HCT116 (cell line): ENCODE results near the gene HSPB8. TPM values are rescaled to one million over a fixed set of nuclear protein-coding genes. Genes with fewer than 3 reads are reported as not detected.

Experiments used
- ATAC-seq: fragments of 200-7000 bp; cut with Tn5 transposase; 2 replicates; pipeline ENCODE4 v1.9.1; 2020; ENCODE audit warnings: mild to moderate bottlenecking, moderate library complexity
- BruUV-seq: library from RNA; stranded (reverse); fragments of 400-500 nt; replicated peaks from 2 replicates; lab custom pipeline; 2021; lab: Mats Ljungman, UMichigan
- CTCF ChIA-PET: fragments of 300-600 bp; sonication (Branson Sonifier 250); formaldehyde crosslinking; loops from one replicate; lab custom pipeline; 2021; ENCODE audit warnings: antibody characterized with exemption; lab: Charles Lee
- POLR2A ChIA-PET: fragments of 300-600, 350-600 bp; sonication (Branson Sonifier 250); formaldehyde crosslinking; loops from one replicate; lab custom pipeline; 2021; ENCODE audit warnings: antibody characterized with exemption; lab: Charles Lee
- RAD21 ChIA-PET, 2 experiments: fragments of 300-600 bp; sonication (Branson Sonifier 250); formaldehyde crosslinking; loops; one replicate each; lab custom pipeline; 2023; ENCODE audit warnings: low total read pairs in 2 of 2; ENCODE audit not compliant: uncharacterized antibody in 2 of 2, unreplicated experiment in 2 of 2, low non-redundant PET in 1 of 2; lab: Charles Lee
- DNase-seq: peaks from one replicate; pipeline ENCODE4 v3.0.0-alpha.2; 2010; ENCODE audit warnings: low read depth, low spot score
- H2AFZ ChIP-seq: fragments of 200-600 bp; shearing (Covaris generic), sonication (generic); 2 replicates; pipeline ENCODE4 v1.6.1; 2017; ENCODE audit warnings: low read depth, mixed run types, mixed read lengths, antibody characterized with exemption, low read length; ENCODE audit not compliant: poor library complexity, severe bottlenecking
- H3K27ac ChIP-seq: 2 replicates; pipeline ENCODE4 v1.5.1; 2012; ENCODE audit warnings: low read depth, low read length
- H3K27me3 ChIP-seq: fragments of 200-600 bp; sonication (generic); 2 replicates; pipeline ENCODE4 v1.6.1; 2016; ENCODE audit warnings: mixed run types, low read length, mixed read lengths; ENCODE audit not compliant: insufficient read depth
- H3K36me3 ChIP-seq, 2 experiments: fragments of 200-500 bp in 1 of 2; fragments of 200-600 bp in 1 of 2; sonication (Bioruptor generic) in 1 of 2; sonication (generic) in 1 of 2; 2 replicates each; pipeline versions ENCODE4 v1.5.1 to v1.6.1; 2014 to 2016; ENCODE audit warnings: low read length in 2 of 2, inconsistent platforms in 1 of 2, mixed read lengths in 1 of 2, mixed run types in 1 of 2; ENCODE audit not compliant: insufficient read depth in 2 of 2, control insufficient read depth in 1 of 2
- H3K4me1 ChIP-seq, 2 experiments: fragments of 200-600 bp in 1 of 2; sonication (generic) in 1 of 2; 2 replicates each; pipeline versions ENCODE4 v1.5.1 to v1.6.1; 2012 to 2017; ENCODE audit warnings: low read length in 2 of 2, inconsistent platforms in 1 of 2, mild to moderate bottlenecking in 1 of 2, mixed read lengths in 1 of 2, mixed run types in 1 of 2, moderate library complexity in 1 of 2; ENCODE audit not compliant: insufficient read depth in 2 of 2, control insufficient read depth in 1 of 2
- H3K4me2 ChIP-seq: fragments of 200-600 bp; sonication (generic); 2 replicates; pipeline ENCODE4 v1.6.1; 2017; ENCODE audit warnings: mixed run types, low read length, mixed read lengths
- H3K4me3 ChIP-seq, 2 experiments: fragments of 200-600 bp in 1 of 2; sonication (generic) in 1 of 2; replicated peaks in 1 of 2; 2 replicates each; pipeline ENCODE4 v1.5.1; 2011 to 2016; ENCODE audit warnings: low read length in 2 of 2, control low read depth in 1 of 2, low read depth in 1 of 2, mild to moderate bottlenecking in 1 of 2, mixed read lengths in 1 of 2, mixed run types in 1 of 2
- H3K79me2 ChIP-seq: fragments of 200-600 bp; sonication (generic); 2 replicates; pipeline ENCODE4 v1.6.1; 2017; ENCODE audit warnings: mild to moderate bottlenecking, mixed run types, low read length, moderate library complexity, mixed read lengths; ENCODE audit not compliant: insufficient read depth
- H3K9ac ChIP-seq: fragments of 200-600 bp; sonication (generic); 2 replicates; pipeline ENCODE4 v1.6.1; 2016; ENCODE audit warnings: low read length, mixed read lengths
- H3K9me2 ChIP-seq: fragments of 200-600 bp; sonication (generic), shearing (Covaris generic); 2 replicates; pipeline ENCODE4 v1.6.1; 2017; ENCODE audit warnings: mixed run types, mild to moderate bottlenecking, moderate library complexity; ENCODE audit not compliant: insufficient read depth
- H3K9me3 ChIP-seq, 2 experiments: fragments of 200-500 bp in 1 of 2; fragments of 200-600 bp in 1 of 2; sonication (Bioruptor generic) in 1 of 2; sonication (generic) in 1 of 2; 2 replicates each; pipeline ENCODE4 v1.6.1; 2014 to 2017; ENCODE audit warnings: low read length in 2 of 2, mixed read lengths in 2 of 2, inconsistent platforms in 1 of 2, low read depth in 1 of 2, mild to moderate bottlenecking in 1 of 2, mixed run types in 1 of 2, moderate library complexity in 1 of 2; ENCODE audit not compliant: control insufficient read depth in 1 of 2, insufficient read depth in 1 of 2
- H4K20me1 ChIP-seq: fragments of 200-600 bp; sonication (generic), shearing (Covaris generic); 2 replicates; pipeline ENCODE4 v1.6.1; 2017; ENCODE audit warnings: mixed run types, mild to moderate bottlenecking, moderate library complexity; ENCODE audit not compliant: insufficient read depth
- EZH2 ChIP-seq: fragments of 200-600 bp; sonication (generic); IDR thresholded peaks from 2 replicates; pipeline ENCODE4 v1.6.1; 2017; ENCODE audit warnings: antibody characterized with exemption, mixed run types
- JUND ChIP-seq: IDR thresholded peaks from 2 replicates; pipeline ENCODE4 v1.6.1; 2012
- RAD21 ChIP-seq: IDR thresholded peaks from 2 replicates; pipeline ENCODE4 v1.6.1; 2012; ENCODE audit warnings: low read depth, mild to moderate bottlenecking
- SIN3A ChIP-seq: IDR thresholded peaks from 2 replicates; pipeline ENCODE4 v1.6.1; 2012; ENCODE audit warnings: low read depth
- SP1 ChIP-seq: IDR thresholded peaks from 2 replicates; pipeline ENCODE4 v1.6.1; 2012; ENCODE audit warnings: low read depth
- TCF7L2 ChIP-seq: IDR thresholded peaks from 2 replicates; pipeline ENCODE4 v1.7.0; 2011; ENCODE audit warnings: borderline replicate concordance, inconsistent platforms; ENCODE audit not compliant: insufficient read depth, insufficient read length; ENCODE audit errors: extremely low read depth
- ZFX ChIP-seq: fragments of 450-650 bp; IDR thresholded peaks from 2 replicates; pipeline ENCODE4 v1.6.1; 2017
- intact Hi-C: fragments of 100-400 bp; cut with micrococcal nuclease; formaldehyde crosslinking; loops from 2 replicates; pipeline ENCODE4 v1.10.0; 2022
- total RNA-seq: library from RNA; stranded (reverse); gene quantifications from one replicate; pipeline ENCODE4 v1.2.1, GENCODE V29; 2021; ENCODE audit not compliant: unreplicated experiment
- TF ChIP-seq, protein P1 (sequence below): IDR thresholded peaks from 2 replicates; pipeline ENCODE4 v1.6.1; 2012
- TF ChIP-seq, protein P2 (sequence below): IDR thresholded peaks from 2 replicates; pipeline ENCODE4 v1.6.1; 2011; ENCODE audit warnings: mild to moderate bottlenecking, low read length, moderate library complexity; ENCODE audit not compliant: insufficient replicate concordance; ENCODE audit errors: extremely low read depth

HSPB8 gene
- total RNA-seq, 1 experiment from 2014 or later = 3.5 TPM

DNA sequence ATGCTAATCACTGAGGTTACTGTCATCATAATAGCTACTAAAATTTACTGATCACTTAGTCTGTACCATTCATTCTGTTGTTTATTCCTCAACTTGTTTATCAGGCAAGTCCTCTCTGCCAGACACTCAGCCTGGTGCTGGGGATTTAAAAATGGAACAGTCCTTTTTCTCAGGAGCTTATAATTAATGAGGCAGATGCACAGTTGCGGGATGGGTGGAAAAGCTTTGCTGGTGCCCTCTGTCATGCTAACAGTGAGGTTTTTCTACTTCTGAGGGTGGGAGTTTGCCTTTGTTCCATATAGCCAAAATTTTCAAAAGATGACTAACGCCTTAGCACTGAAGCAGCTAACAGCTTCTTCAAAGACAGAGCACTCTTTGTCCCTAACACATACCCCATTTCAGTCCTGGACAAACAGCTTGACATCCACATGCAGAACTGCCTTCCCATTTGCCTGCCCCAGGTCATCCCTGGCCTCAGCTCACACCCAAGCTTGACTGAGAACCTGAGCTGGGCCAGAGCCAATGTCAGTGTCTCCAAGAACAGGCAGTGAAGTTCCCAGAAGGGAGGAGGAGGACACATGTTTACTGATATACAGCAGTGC, 30.8 kb upstream of the HSPB8 start:
- intact Hi-C loops = no loop called here
- RAD21 ChIA-PET = no interaction called here

More for the DNA sequence above, 30.8 kb upstream of the HSPB8 start:
- Histone ChIP-seq H3K36me3 (no peaks in the 10 kb centered on the region), H3K4me1 (peaks cover under 1% of the 10 kb centered on the region in 2 experiments; a peak in 3 of 4 replicates), H3K9me2 (no peaks in the 10 kb centered on the region), H3K27me3 (peaks cover 3% of the 10 kb centered on the region; the same call in 1 of the 2 replicates), H3K4me3 (no peak overlapping the region), H3K27ac (no peak overlapping the region), H3K4me2 (no peak overlapping the region), H3K9me3 (no peaks in the 10 kb centered on the region), H2AFZ (no peak overlapping the region), H4K20me1 (no peaks in the 10 kb centered on the region), H3K79me2 (no peaks in the 10 kb centered on the region), H3K9ac (no peak overlapping the region)
- ChIA-PET POLR2A (interaction anchor here (0.6 kb wide), 1 partner anchor 95 kb away, joined by 5 read pairs; no protein-coding TSS in a partner anchor), CTCF (no interaction called here)
- TF ChIP-seq, protein P1, sequence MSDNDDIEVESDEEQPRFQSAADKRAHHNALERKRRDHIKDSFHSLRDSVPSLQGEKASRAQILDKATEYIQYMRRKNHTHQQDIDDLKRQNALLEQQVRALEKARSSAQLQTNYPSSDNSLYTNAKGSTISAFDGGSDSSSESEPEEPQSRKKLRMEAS = no peak
- TF ChIP-seq TCF7L2 = no peak
- no peak for TF ChIP-seq SIN3A
- TF ChIP-seq, protein P2, sequence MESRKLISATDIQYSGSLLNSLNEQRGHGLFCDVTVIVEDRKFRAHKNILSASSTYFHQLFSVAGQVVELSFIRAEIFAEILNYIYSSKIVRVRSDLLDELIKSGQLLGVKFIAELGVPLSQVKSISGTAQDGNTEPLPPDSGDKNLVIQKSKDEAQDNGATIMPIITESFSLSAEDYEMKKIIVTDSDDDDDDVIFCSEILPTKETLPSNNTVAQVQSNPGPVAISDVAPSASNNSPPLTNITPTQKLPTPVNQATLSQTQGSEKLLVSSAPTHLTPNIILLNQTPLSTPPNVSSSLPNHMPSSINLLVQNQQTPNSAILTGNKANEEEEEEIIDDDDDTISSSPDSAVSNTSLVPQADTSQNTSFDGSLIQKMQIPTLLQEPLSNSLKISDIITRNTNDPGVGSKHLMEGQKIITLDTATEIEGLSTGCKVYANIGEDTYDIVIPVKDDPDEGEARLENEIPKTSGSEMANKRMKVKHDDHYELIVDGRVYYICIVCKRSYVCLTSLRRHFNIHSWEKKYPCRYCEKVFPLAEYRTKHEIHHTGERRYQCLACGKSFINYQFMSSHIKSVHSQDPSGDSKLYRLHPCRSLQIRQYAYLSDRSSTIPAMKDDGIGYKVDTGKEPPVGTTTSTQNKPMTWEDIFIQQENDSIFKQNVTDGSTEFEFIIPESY = no peak
- no peak for TF ChIP-seq JUND
- no peak for TF ChIP-seq RAD21
- no peak for TF ChIP-seq ZFX
- TF ChIP-seq EZH2 = no peak
- no peak for TF ChIP-seq SP1
- no TSS peak for BruUV-seq
- ATAC-seq = peak; percentile 65
- DNase-seq = no peak
